ENCODE data around the gene FBXW10B. TPM values are rescaled to one million over a fixed set of nuclear protein-coding genes. Genes with fewer than 3 reads are reported as not detected.
"Not testable (repeated sequence)": the region's sequence is repeated elsewhere in the genome, so short reads cannot be mapped to it uniquely, and the experiment has no call there.

The FBXW10B gene
- 10 to 100 TPM in 2 of 4 donors, 1 to 10 TPM in 2; 4.7 to 28.0 (median 9.5) TPM for total RNA-seq

- peak within 1 kb of the TSS in 2 of 4 donors; percentile 20 to 45 for H3K4me3 ChIP-seq
- peak within 1 kb of the TSS in 2 of 4 donors; percentile 44 to 49 for H3K27ac ChIP-seq
- 52 to 68% methylated on average over 3 to 11 of the region's 12 CpGs for WGBS, 2 donors
- DNase-seq; H3K4me1 ChIP-seq; intact Hi-C loops (cut with DNase I); H3K27me3 ChIP-seq; H3K36me3 ChIP-seq; H3K9me3 ChIP-seq: not testable (repeated sequence)
These were observed at the start of gene FBXW10B for GRCh38 chr17:15619331-15620058. Gene FBXW10B (minus strand): TSS chr17:15619704. CDS start chr17:15619512, 192 bp downstream.

GRCh38 chr17:15663691-15664090, 44.2 kb upstream of the FBXW10B start:
- Histone ChIP-seq H3K27me3 (no peaks in the 10 kb centered on the region), H3K36me3 (peaks cover 0 to 14% (median 4%) of the 10 kb centered on the region in 3 donors), H3K4me1 (peaks cover 16 to 19% (median 18%) of the 10 kb centered on the region in 3 donors), H3K27ac (no peak overlapping the region), H3K4me3 (no peak overlapping the region), H3K9me3 (no peaks in the 10 kb centered on the region)
- TF ChIP-seq POLR2A (IDR thresholded peaks at IDR 0.05) = no peak
- 96% methylated on average over 3 to 5 of the region's 5 CpGs for WGBS, 2 donors
- intact Hi-C loops (cut with DNase I) = no loop called here
- DNase-seq = no peak

- WGBS, 2 donors = 90 to 96% methylated on average over 6 of the region's 6 CpGs
- Histone ChIP-seq H3K27ac (no peak overlapping the region), H3K27me3 (no peaks in the 10 kb centered on the region), H3K9me3 (no peaks in the 10 kb centered on the region), H3K4me3 (no peak overlapping the region), H3K4me1 (peaks cover 18 to 23% (median 21%) of the 10 kb centered on the region in 3 donors), H3K36me3 (peaks cover 0 to 14% (median 6%) of the 10 kb centered on the region in 3 donors)
- intact Hi-C loops (cut with DNase I) = no loop called here
- DNase-seq = no peak
- TF ChIP-seq POLR2A (IDR thresholded peaks at IDR 0.05) (no peak), CTCF (IDR thresholded peaks at IDR 0.05) (no peak)
These were observed 43.7 kb upstream of the FBXW10B start for GRCh38 chr17:15663176-15663575.

GRCh38 chr17:15662681-15663080, 43.2 kb upstream of the FBXW10B start:
- WGBS, 2 donors = 86 to 91% methylated on average over 3 of the region's 3 CpGs
- TF ChIP-seq POLR2A (IDR thresholded peaks at IDR 0.05) (no peak), CTCF (IDR thresholded peaks at IDR 0.05) (no peak)
- no peak for DNase-seq
- peaks cover 18 to 28% (median 21%) of the 10 kb centered on the region in 3 donors for H3K4me1 ChIP-seq
- H3K4me3 ChIP-seq = no peak overlapping the region
- no peaks in the 10 kb centered on the region for H3K9me3 ChIP-seq
- no peak overlapping the region for H3K27ac ChIP-seq
- H3K27me3 ChIP-seq = no peaks in the 10 kb centered on the region
- H3K36me3 ChIP-seq = peaks cover 0 to 14% (median 6%) of the 10 kb centered on the region in 3 donors
- intact Hi-C loops (cut with DNase I) = no loop called here

- H3K36me3 ChIP-seq = peaks cover 0 to 14% (median 6%) of the 10 kb centered on the region in 3 donors
- H3K9me3 ChIP-seq = no peaks in the 10 kb centered on the region
- WGBS, 2 donors = 38 to 46% methylated on average over 3 of the region's 3 CpGs
- TF ChIP-seq CTCF (IDR thresholded peaks at IDR 0.05) = no peak
- no peak for TF ChIP-seq POLR2A (IDR thresholded peaks at IDR 0.05)
- H3K4me3 ChIP-seq = no peak overlapping the region
- no peak for DNase-seq
- peaks cover 18 to 49% (median 21%) of the 10 kb centered on the region in 3 donors for H3K4me1 ChIP-seq
- peak overlapping the region; percentile 61 to 83 (median 75) for H3K27ac ChIP-seq
- H3K27me3 ChIP-seq = no peaks in the 10 kb centered on the region
- intact Hi-C loops (cut with DNase I) = no loop called here
These were observed 40.6 kb upstream of the FBXW10B start for GRCh38 chr17:15660077-15660476.

- Histone ChIP-seq H3K27ac (peak overlapping the region; percentile 61 to 83 (median 75)), H3K27me3 (no peaks in the 10 kb centered on the region), H3K36me3 (peaks cover 0 to 13% (median 6%) of the 10 kb centered on the region in 3 donors), H3K9me3 (no peaks in the 10 kb centered on the region), H3K4me3 (no peak overlapping the region), H3K4me1 (peaks cover 18 to 54% (median 21%) of the 10 kb centered on the region in 3 donors)
- no peak for DNase-seq
- TF ChIP-seq CTCF (IDR thresholded peaks at IDR 0.05) (no peak), POLR2A (IDR thresholded peaks at IDR 0.05) (no peak)
- 33 to 47% methylated on average over 1 to 4 of the region's 4 CpGs for WGBS, 2 donors
- intact Hi-C loops (cut with DNase I) = no loop called here
These were observed 40.2 kb upstream of the FBXW10B start for GRCh38 chr17:15659663-15660062.

All from esophagus squamous epithelium (tissue), 5 donors.